Hematopoietic multipotent progenitor cell (in vitro differentiated cells): ENCODE results near the gene MRC1. TPM values are rescaled to one million over a fixed set of nuclear protein-coding genes. Genes with fewer than 3 reads are reported as not detected.

Source experiments
- DNase-seq, 3 donors: peaks; one replicate each; pipeline ENCODE4 v3.0.0-alpha.2; 2011 to 2015; ENCODE audit warnings: low read depth in 2 of 3, low spot score in 2 of 3
- total RNA-seq: library from RNA; depleted of rRNA; stranded (reverse); fragments of >200 nt; gene quantifications from one replicate; pipeline ENCODE4 v1.2.3, GENCODE V29; 2012

MRC1 gene
- total RNA-seq, 1 donor = 0.27 TPM

DNA sequence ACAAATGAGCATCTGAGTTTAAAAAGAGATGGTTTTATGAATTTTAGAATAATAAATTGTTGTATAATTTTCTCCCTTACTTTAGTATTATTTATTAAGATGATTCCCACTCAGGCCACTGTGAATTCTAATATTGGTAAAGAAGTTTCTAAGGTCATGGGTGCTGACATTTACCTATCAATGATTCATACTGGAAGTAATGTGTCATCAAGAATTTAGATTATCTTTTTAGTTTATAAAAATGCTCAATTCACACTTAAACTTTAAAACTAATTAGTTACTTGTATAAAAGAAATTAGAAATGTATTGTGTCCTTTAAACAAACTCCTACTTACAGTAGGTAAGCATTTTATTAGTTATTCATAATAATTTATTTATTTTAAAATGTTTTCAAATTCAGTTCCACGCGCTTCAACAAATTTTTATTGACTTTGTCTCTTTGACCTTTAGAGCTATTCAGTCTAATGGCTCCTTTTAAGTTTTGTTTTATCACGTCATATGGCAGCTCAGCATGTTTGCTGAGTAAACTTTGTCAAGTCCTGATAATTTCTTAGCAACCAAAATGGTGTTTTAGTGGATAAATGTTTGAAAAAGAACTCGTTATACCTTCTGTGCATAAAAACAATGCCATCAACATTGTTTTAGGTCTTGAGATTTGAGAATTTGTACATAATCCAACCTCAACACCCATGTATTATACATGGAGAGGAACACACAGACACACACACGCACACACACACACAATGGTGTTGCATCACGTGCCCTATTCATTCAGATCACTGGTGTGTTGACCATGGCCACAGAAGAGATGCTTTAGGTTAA, 15.1 kb upstream of the MRC1 start:
- no peak for DNase-seq

DNA sequence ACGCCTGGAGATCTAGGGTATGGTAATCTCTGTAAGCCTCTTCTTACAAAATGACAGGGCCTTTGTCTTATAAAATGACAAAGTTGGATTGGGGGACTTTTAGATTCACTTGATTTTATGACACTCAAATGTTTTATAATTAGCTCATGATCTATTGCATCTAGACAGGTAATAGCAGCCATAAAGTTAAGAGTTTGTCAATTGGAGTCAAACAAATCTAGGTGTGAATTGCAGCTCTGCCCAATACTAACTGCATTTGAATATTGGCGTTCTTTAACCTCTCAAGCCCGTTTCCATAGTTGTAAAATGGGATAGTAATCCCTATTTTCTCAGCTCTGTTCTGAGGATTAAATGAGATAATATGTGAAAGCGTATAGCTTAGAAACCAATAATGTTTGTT, 14.1 kb upstream of the MRC1 start:
- DNase-seq = no peak

DNA sequence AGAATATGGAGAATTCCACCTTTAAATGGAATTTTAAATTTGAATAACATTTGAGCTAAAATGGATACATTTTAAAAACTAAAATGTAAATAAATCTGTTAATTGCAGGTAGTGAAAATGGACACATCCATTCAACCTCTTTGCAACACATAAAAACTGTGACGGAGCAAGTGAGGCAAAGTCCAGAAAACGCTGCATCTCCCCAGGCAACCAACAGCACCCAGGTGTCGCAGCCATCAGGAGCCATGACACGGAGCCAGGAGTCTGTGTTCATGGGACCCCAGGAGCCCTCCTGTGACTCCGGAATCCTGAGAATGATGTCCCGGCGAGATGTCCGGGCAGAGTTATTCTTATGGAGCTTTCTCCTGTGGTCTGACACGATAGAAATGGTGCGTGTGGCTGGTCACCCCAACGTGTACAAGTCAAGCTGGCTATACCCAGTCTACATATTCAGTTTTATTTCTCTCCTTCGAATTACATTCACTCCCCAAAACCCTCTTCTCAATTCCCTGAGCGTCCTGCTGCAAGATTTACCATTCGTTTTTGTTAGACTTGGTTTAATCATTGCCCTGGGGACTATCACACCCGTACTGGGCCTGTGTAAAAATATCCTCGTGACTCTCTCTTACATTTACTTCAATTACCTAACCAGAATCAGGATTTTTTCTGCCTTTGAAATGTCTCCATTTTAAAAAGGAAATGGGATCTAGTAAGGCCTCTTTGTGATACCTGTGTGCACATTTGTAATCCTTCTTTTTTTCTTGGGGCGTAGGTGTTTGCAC, 13.1 kb upstream of the MRC1 start:
- no peak for DNase-seq

DNA sequence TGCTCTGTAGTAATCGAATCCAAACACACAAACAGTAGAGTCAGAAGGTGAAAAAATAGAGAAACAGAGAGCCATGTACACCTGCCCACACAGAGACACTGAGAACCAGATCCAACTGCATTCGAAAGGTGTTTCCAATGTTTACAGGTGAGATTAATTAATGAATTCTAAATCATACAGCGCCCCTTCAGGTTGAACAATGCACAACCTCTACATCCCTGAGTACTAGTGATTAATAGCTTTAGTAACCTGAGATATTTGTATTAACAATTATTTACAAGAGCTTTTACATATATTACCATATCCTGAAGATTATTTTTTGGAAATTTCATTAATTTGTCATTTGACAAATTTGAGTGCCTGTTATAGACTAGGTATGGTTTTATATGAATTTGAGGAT, 7.6 kb upstream of the MRC1 start:
- no peak for DNase-seq

DNA sequence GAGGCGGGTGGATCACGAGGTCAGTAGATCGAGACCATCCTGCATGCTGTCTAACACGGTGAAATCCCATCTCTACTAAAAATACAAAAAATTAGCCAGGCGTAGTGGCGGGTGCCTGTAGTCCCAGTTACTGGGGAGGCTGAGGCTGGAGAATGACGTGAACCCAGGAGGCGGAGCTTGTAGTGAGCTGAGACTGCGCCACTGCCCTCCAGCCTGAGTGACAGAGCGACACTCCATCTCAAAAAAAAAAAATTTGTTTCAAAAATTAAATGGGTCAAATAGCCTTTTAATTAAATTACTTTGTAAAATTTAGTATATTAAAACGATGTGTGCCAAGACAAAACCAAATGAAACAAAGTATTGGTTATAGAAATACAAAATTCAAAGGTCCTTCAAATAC, 6.8 kb upstream of the MRC1 start:
- no peak for DNase-seq

DNA sequence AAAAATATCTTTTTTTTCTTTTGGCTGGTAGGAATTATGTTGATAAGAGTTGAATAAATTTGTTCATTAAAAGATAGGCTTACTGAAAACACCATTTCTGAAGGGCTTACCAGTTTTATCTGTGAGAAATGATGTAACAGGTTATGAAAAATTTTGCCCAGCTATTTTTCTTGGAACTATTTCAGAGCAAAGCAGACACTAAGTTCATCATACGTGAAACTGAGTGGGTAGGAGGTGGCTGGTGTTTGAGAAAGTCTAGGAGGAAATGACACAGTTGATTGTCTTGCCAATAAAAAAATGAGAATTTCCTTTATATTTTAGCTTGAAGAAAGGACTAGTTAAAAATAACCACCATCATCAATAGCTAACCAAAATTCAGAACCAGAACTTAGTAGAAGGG, 6.2 kb upstream of the MRC1 start:
- no peak for DNase-seq

DNA sequence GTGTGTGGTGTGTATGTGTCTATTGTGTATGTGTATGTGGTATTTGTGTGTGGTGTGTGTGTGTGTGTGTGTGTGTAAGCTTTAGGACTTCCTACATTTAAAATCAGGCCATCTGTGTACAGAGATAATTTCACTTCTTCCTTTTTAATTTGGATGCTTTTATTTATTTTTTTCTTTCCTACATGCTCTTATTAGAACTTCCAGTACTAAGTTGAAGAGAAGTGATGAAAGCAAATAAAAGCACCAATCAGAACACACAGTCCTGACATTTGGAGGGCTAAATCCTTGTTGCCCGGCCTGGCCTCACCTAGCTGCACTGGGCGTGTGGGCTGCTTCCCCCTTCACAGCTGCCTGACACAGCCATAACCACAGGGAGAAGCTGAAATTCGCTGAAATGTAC, 3.8 kb upstream of the MRC1 start:
- peak in 1 of 3 donors; percentile 55 for DNase-seq

DNA sequence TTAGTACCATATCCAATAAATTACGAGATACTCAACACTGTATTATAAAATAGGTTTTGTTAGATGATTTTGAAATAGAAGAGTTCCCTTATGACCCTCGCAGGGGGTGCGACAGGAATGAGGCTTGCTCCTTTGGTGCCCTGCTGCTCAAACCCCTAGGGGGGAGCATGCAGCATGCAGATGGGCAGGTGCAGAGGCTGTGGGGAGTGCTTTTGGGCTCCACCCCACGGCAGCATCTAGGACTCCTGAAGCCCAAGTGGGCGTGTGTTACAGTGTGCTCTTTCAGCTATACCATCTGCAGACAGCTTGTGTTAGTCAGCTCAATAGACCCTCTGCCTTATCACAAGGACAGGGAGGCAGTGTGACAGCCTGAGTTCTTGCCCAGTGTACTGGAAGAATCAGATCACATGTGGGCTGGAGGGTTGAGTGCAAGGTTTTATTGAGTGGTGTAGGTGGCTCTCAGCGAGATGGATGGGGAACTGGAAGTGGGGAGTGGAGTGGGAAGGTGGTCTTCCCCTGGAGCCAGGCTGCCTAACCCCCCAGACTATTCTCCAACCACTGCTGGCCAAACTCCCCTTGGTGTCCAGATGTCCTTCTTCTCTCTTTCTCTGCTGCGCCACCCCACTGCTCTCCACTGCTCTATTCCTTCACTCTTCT, 3.1 kb upstream of the MRC1 start:
- peak in 2 of 3 donors; percentile 68 to 75 for DNase-seq

DNA sequence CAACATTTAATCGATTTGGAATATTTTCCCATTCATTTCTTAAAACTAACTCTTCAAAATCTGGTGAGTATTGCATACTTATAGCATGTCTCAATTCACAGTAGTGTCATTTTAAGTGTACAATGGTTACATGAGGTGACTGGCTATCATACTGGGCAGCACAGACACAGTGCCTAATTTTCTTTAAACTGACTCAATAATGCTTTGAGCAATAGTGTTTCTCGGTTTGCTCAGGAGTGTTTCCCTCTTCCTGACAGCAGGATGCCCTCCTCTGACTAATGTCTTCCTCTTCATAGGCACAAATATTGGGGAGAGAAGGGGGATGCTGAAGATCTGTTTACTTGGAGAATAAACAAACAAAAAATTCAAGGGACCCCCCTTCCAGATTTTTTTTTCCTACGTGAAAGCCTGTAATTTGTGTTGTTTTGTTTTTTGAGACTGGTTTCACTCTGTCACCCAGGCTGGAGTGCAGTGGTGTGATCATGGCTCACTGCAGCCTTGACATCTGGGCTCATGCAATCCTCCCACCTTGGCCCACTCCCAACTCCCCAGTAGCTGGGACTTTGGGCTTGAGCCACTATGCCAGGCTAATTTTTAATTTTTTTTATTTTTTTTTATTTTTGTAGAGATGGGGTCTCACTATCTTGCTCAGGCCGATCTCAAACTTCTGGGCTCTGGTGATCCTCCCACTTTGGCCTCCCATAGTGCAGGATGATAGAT, 2.2 kb downstream of the MRC1 start:
- no peak for DNase-seq

DNA sequence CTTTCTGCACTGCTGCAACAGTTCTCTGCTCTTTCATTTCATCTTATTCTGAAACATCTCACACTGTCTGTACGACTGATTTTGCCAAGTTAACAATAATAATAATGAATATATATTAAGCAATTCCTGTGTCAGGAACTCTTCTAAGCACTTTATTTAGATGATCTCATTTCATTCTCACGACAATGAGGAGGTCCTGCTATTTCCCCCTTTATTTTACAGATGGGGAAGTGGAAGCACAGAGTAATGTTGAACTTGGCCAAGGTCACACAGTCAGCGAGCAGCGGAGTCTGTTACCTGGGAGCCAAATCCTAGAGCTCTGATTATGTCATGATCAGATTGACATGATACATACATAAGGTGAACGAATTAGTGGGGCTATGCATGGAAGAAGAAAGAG, 5.8 kb downstream of the MRC1 start:
- no peak for DNase-seq

DNA sequence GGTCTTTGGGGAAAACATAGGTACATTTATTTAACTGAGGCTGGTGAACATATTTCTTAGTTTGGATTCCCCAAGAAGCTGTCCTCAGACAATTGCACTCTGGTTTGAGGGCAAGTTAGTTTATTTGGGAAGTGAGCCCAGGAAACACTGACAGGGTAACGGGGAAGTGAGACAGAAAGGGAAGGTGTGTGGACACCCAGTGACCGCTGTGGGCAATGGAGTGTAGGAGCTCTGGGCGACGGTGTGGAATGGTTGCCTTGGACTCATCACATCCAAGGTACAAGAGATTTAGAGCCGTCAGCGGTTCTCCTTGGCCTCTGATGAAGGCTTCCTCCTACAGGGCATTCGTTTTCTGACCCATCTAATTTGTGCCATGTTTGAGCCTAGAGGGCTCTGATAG, 7.1 kb downstream of the MRC1 start:
- DNase-seq = no peak

DNA sequence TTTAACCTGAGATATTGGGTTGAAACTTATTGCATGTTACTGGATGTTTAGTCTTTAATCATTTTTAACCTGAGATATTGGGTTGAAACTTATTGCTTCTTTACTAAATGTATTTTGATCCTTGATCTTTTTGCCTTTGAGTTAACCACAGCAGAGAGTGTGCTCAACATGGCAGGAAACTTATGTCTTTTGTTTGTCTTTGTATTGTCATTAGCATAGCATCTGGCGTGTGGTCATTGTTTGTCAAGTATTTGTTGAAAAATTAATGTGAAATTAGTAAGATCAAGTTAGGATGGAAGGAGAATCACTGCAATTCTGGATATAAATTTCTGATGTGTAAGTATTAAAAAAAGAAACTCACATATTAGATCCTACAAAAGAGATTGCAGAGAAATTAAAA, 8.2 kb downstream of the MRC1 start:
- DNase-seq = no peak

DNA sequence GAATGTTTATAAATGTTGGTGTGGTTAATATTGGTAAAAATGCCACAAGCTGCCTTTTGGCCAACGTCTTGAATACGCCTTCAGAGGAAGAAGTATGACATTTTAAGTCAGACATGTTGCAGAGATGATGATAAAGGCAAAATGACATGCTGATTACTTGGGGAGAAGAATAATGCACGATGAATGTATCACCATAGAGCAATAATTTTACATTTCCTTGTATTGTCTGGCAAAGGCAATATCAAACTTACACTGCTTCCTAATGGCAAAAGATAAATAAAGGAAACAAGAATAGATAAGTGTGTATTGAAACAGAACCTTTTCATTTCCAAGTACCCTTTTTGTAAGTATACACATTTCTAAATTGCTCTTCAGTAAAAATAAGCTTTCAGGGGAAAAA, 8.6 kb downstream of the MRC1 start:
- DNase-seq = no peak

DNA sequence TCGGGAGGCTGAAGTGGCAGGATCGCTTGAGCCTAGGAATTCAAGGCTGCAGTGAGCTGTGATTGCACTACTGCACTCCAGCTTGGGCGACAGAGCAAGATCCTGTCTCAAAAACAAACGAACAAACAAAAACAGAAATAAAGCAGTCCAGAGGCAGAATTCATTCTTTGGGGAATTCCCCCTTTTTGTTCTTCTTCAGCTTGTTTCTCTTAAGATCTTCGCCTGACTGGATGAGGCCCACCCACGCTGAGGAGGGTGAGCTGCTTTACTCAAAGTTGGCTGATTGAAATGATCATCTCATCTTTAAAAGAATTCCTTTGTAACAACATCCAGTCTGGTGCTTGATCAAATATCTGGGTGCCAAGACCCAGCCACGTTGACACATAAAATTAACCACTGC, 10.7 kb downstream of the MRC1 start:
- no peak for DNase-seq

DNA sequence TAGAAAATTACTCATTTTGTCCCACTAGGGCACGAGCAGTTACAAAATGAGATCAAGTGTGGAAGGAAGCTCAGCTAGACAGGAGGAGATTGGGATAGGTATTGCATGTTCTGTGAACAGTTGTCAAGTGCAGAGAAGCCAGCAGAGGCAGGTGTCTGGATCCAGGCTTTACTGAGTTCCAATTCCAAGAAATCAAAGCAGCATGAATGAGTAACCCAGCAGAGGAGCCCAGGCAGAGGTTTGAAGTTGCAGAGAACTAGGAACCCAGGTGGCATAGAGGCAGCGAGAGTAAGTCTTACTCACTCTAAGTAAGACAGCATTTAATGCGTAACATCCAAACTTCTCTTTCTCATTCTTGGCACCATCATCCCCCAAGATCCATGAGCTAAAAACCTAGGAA, 11.8 kb downstream of the MRC1 start:
- DNase-seq = no peak

DNA sequence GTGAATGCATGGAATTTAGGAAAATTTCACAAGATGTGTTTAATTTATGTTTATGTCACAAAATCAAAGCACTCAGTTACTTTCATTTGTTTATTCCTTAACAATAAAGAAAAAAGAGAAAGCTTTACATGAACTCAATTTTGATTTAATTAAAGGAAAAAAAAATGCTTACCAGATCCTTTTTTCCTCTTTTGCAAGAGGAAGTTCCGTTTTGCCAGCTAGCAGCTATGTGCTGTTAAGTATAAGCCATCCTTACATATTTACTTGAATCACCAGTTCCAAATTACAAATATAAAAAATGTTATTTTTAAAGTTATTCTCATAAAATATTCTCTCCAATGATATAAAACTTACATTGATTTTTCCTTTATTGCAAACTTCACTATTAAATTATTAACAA, 12.7 kb downstream of the MRC1 start:
- no peak for DNase-seq

DNA sequence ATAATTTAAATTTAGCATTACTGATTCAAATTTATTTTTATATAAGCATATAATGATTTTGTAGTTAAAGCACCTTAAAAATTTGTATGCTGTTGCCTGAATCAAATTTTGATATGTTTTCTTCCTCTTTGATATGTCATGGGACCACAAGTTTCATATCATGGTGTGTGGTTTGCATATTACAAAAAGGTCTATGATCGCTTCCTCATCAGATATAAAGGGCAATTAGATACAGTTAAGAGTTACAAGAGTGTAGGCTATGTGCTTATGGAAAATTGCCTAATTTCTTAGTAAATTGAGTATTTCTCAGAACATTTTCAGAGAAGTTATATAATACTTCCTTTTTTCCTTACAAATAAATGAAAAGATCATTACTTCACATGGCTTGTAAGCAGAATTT, 22.2 kb downstream of the MRC1 start:
- peak in 1 of 3 donors; percentile 38 for DNase-seq

DNA sequence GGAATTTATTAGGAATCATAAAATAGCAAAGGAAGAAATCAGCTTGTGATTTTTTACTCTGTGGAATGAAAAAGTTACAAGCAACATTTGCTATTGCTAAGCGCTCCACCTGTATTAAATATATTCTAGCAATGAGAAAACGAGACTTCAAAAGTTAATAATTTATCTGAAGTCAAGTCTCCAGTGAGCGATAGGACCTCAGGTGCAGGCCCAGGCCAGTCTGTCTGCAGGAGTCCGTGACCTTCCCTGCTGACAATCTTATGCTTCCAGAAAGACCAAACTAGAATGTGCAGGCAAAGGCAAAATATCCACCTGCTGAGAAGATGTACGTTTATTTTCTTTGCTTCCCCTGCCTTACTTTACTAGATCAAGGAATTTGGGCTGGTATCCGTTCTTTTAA, 22.7 kb downstream of the MRC1 start:
- DNase-seq = no peak

DNA sequence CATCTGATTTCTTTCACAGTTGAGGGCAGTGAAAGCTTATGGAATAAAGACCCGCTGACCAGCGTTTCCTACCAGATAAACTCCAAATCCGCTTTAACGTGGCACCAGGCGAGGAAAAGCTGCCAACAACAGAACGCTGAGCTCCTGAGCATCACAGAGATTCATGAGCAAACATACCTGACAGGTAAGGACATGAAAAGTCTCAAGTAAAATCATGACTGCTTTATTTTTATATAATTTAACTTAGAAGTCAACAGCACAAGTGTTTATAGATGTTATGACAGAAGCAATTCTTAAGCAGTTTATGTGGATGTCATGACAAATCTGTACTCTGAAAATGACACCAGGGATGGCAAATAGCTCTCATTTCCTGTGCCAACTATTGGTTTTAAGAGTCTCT, 24.5 kb downstream of the MRC1 start:
- DNase-seq = no peak

DNA sequence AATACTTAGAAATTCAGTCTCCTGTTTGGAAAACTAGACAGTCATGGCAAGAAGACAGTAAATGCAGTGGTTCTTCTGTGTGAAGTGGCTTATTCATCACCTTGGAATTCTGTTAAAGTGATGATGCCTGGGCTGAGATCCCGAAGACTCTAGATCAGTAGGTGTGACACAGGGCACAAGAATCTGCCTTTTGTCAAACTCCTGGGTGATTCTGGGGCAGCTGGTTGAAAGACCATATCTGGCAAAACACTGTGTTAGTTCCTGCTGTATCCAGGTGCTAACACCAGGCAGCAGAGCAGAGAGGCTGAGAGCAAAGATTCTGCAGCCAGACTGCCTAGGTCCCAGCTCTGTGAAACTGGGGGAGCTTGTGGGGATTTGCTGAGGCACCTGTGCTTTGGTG, 26.5 kb downstream of the MRC1 start:
- DNase-seq = no peak

DNA sequence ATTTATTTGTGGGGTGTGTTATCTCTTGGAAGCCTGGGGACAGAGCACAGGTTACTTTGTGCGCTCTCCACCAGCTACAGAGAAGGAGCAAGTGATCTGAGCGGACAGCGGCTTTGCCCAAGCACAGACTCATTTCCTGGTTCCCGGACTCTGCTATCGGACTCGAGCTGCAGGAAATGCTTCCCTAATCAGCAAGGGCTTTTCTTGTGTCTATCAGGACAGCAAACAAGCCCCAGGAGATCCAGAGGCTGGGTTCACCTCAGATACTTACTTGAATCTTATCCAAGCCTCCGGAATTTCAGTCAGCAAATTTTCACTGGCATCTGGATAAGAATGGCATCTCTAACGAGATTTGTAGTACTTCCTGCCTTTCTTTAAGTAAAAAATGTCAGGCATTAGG, 27.8 kb downstream of the MRC1 start:
- DNase-seq = peak in 1 of 3 donors; percentile 10
